ENCODE results near the gene TMEM126B.

Gene TMEM126B

DNA sequence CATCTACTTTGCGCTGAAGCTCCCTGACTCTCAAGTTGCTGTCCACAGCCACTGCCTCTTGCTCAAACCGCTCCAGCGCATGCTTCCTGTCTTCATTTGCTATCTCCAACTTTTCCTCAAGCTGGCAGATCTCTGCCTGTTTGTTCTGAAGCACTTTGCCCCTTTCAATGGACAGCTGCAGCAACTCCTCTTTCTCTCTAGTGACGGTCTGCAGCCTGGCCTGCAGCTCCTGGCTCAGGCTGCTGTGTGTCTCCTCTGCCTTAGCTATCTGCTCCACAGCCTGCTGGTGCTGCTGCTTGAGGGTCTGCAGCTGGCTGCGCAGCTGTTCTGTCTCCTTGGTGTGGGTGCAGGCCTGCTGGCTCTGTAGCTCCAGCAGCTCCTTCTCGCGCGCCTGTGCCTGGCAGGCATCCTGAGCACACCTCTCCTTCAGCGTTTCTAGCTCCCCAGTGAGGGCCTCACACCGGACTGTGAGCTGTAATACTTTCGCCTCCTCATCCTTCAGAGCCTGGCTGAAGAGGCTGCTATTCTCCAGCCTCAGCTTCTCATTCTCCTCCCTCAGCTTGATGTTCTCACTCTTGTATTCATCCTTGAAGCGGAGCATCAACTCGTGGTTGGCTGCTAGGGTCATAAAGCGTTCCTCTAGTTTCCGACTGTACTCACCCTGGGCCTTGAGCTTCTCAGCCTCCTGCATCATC is 56.9 kb downstream of the TMEM126B start:
- DNase-seq, result no peak

GRCh38 chr11:85685820-85686459 is 57.5 kb downstream of the TMEM126B start, which contains the start of gene CCDC89:
Gene CCDC89 (minus strand): TSS chr11:85686195. CDS start chr11:85686130, 65 bp downstream.
- no peak for DNase-seq
